T47D (cell line): ENCODE data around the gene SP110.

Experiments
- DNase-seq, 2 experiments: peaks; one replicate each; pipeline versions ENCODE4 v3.0.0 to v3.0.0-alpha.2; 2011 to 2012; ENCODE audit warnings: low read depth in 1 of 2, low spot score in 1 of 2
- JUND ChIP-seq: IDR thresholded peaks from 2 replicates; pipeline ENCODE4 v1.6.1; 2012; ENCODE audit warnings: low read depth
- in situ Hi-C: cut with HindIII; loops from 2 replicates; pipeline ENCODE4 v1.10.0; 2016; ENCODE audit warnings: low sequenced_read_pairs, low pct_unique_long_range_greater_than_20kb

The SP110 gene

DNA sequence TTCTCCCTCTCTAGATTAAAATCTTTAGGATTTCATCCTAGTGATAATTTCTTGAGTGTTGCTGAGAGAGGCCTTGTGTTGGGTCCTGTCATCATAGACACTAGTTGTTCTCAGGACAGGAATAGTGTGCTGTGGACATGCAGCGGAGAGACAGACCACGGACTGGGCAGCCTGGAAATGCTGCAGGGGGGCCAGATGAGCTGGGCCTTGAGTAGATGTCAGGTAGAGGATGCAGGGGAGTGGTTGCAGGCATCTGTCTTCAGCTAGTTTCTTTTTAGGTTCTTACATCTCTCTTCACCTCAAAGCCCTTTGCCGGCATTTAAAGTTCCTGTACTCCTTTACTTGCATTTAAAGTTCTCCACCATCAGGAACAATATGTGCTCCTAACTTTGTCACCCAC, 42.8 kb downstream of the SP110 start:
- no peak for DNase-seq
- in situ Hi-C loops = no loop called here
- TF ChIP-seq JUND = no peak

DNA sequence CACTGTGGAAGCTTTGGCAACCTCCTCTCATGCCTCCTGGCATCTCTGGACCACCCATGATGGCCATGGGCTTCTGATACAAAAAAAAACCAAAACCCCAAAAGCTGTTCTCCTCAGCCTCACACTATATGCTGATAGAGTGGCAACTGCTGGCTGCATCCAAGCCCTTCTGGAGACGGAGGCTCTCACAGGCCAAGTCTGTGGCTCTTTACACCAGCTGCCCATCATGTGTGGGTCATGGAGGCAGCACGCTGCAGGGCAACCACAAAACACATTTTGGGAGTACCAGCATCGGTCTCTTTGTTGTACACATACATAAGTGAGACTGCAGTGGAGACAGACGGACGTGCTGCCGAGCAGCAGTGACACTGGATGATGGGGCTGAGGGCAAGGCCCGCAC, 45.3 kb downstream of the SP110 start:
- in situ Hi-C loops = no loop called here
- no peak for TF ChIP-seq JUND
- DNase-seq = no peak

DNA sequence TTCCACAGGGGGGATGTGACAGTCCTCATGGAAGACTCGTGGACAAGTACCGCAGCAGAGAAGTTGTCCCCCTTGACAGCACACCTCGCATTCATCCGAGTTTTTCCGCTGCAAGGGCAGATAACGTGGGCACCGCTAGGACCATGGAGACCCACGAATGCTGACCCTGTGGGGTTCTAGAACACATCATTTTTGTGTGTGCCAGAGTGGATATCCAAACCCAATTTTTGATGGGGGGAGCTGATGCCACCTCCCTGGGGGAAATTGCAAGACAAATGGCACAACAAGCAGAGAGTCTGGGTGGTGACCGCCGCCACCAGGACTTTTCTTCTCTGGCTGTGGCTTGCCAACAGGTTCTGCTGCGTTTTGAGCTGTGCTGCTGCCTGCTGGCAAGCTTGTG, 46.9 kb downstream of the SP110 start:
- DNase-seq = no peak
- in situ Hi-C loops = no loop called here
- TF ChIP-seq JUND = no peak

DNA sequence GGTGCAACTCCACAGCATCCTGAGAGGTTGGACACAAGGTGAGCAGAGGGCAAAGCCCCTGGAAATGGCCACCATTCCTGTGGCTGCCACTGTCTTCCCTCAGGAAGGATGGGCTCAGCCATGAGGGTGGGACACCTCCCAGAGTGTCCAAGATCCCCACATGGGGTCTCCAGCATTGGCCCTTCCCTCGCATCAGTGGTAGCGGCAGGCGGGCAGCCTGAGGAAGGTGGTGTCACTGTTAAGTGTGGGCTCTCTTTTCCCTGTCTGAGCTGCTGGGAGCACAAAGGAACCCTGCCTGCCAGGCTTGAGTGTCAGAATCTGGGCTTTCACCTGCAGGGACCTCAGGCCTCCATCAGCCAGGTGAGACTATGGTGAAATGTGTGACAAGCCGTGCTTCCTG, 47.6 kb downstream of the SP110 start:
- no peak for DNase-seq
- in situ Hi-C loops = no loop called here
- no peak for TF ChIP-seq JUND

DNA sequence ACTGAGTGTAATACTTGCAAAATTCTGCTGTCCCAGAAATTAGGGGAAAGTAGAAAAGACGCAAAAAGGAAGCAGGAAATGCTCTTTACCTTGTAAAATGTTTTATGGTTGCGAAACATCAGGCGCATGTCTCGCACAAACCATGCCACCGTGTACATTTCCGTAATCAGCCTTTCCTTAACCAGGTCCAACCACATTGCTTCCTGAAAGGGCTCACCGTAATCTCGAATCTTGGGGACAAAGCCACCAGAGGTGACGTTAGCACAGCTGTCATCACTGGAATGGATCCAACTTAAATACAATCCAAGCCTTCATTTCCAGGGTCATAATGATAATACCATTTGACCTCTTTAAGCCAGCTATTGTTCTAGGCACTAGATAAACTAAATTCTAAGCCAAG, 49.3 kb downstream of the SP110 start:
- TF ChIP-seq JUND = no peak
- in situ Hi-C loops = no loop called here
- peak in 1 of 2 experiments; percentile 12 for DNase-seq

DNA sequence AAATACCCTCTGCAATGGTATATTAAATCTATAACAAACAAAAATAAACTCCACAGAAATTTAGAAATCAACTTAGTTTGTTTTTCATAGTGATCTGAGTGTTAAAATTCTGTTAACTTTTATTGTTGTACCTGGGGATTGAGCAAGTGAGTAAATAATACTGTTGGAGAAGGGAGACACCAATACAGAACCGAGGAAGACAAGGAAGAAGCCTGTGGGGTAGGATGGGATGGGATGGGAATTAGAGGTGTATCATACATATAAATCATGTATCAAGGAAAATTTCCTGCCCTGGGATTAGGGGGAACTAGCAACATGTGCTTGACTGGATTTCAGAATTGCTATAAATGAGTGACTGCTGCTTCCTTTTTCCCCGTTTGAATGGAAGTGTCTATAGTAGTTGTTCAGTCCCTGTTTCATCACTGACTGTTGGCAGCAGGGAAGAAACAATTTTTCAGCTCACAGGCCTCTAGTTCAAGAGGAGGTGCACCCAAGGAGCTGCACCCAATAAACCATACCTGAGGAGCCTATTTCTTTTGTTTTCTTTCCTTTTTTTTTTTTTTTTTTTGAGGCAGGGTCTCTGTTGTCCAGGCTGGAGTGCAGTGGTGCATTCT, 53.1 kb downstream of the SP110 start:
- no peak for DNase-seq
- TF ChIP-seq JUND = no peak
- in situ Hi-C loops = no loop called here

DNA sequence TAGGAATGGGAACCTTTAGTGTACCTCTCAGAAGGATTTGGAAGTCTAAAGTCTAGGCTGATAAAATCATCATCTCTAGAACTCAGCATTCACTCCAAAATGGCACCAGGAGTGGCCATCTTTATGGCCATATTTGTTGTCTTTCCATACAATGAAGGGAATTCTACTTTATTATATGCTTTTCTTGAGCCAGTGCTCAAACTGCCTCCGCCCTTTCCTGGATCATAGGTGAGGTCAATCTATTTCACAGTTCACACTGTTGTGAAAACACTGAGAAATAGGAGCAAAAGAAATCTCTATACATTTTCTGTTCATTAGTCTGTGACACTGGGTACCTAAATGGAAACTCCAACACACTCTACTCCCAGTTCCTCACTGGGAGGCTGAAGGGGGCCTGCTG, 55.6 kb downstream of the SP110 start:
- no peak for DNase-seq
- in situ Hi-C loops = no loop called here
- no peak for TF ChIP-seq JUND

DNA sequence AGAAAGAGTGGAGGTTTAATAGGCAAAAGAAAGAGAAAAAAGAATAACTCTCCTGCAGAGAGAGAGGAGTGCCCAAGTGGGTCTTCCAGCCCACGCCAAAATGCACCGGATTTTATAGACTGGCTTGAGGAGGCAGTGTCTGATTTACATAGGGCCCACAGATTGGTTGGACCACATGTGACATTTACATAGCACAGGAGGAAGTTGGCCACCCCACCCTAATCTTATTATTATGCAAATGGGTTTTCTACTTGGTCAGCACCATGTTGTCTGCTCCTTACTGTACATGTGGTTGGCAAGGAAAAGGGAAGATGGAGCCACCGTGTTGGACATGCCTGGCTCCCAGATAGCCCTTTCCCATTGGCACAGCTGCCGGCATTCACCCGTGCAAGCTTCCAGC, 56.8 kb downstream of the SP110 start:
- TF ChIP-seq JUND = no peak
- in situ Hi-C loops = no loop called here
- peak in 1 of 2 experiments; percentile 39 for DNase-seq

DNA sequence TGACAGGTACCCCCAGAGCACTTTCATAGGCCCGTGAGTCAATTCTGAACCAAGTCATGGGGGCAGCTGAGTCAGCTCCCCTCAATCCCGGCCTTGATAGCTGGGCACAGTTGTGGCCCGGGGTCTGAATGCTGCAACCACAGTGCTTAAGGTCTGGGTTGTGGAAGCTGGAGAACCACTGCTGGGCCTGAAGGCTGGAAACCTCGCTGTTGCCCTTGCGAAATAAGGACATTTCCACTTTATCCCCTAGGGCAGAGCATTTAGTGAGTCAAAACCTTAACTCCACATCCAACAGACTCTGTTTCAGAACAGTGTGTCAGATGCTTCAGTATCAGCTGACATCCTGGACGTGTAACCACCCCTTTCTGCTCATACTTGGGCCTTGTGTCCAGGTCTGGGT, 58.6 kb downstream of the SP110 start:
- no peak for DNase-seq
- TF ChIP-seq JUND = no peak
- in situ Hi-C loops = no loop called here

DNA sequence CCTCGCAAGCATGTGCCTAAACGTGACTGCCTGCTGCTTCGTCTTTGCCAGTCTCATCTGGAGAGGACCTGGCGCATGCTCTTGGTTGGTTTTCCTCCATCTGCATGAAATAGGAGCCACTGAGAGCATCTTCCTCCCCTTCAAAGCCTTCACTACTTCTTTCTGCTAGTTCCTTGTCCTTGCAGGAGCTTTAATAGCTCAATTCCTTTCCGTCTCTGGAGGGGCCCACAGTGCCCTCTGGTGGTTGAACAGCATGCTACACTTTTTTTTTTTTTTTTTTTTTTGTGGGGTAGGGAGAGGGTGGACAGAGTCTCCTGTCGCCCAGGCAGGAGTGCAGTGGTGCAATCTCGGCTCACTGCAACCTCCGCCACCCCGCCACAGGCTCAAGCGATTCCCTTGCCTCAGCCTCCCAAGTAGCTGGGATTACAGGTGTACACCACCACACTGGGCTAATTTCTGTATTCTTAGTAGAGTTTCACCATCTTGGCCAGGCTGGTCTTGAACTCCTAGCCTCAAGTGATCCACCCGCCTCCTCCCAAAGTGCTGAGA, 59.6 kb downstream of the SP110 start:
- in situ Hi-C loops = no loop called here
- TF ChIP-seq JUND = no peak

DNA sequence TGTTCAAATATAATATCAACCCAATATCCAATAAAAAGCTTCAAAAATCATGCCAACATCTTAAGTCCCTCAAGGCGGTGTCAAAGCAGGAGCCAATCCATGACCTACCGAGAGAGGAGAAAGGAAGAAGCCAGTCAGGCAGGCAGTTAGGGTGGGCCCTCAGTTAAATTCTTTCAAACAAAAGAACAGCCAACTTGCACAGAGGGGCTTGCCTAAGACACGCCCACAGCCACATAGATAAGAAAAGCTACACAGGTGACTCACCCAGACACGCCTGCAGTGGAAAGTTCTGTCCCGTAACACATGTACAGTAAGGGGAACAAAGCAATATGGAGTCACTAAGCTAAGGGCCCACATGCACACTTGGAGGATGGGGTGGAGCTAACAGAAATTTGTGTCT, 61.3 kb downstream of the SP110 start:
- DNase-seq = no peak
- in situ Hi-C loops = no loop called here
- no peak for TF ChIP-seq JUND

More for the DNA sequence above, 59.6 kb downstream of the SP110 start:
- peak; percentile 48 to 69 for DNase-seq

DNA sequence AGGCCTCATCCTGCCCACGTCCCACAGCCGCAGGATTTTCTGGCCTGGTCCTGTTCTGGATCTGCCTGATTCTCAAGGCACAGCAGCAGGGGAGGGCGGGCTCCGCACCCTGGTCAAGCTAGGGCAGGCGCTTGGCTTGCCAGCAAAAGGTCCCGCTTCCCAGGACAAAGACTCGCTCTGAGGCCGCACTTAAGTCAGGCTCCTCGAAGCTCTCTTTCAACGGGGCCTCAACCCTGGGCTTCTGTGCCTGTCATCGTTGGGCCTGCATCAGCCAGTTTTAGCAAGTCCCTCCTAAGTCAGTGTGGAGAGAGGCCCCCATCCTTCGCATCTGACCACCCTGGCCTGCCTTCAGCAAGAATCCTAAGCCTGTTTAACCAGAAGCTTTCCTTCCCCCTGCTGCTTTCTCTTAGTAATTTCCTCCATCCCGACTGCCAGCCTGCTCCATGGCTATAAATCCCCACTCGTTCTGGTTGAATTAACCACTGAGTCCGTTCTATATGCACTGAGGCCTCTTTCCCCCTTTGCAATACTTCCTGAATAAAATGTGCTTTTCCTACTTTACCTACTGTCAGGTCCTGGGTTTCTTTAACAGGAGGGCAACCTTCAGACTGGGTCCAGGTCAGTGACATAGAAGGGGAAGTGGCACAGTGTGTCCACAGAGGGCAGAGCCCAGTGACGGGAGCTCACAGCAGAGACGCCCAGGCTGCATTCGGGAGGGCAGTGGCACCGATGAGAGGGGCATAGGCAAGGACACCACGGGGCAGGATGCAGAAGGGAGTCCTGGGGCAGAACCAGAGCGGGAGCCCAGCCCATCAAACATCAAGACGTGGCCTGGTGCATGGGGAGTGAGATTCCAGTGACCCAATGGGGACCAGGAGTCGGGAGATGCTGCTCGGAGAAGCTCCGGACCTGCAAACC, 62.7 kb downstream of the SP110 start:
- in situ Hi-C loops = no loop called here
- DNase-seq = no peak
- TF ChIP-seq JUND = no peak

DNA sequence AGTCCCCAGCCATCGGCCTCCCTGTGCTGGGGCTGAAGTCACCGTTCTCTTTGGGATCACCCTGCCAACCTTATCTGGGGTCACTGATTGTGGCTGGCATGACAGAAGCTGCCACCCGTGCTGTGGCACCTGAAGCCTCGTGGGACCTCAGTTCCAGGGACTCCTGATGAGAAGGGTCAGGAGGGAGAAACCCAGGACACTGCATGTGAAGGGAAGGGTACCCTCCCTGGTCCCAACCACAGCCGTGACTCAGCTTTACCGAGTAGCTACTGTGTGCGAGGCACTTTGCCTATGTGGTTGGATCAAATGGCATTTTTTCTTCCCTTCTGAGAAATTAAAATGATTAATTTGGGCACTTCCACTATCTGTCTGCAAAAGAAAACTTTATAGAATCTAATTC, 64.4 kb downstream of the SP110 start:
- no peak for TF ChIP-seq JUND
- DNase-seq = no peak
- in situ Hi-C loops = no loop called here
